Liver (tissue), 9 donors: ENCODE measurements around the gene SLC25A21. TPM values are rescaled to one million over a fixed set of nuclear protein-coding genes. Genes with fewer than 3 reads are reported as not detected.

Experiments used
- DNase-seq: peaks from one replicate; pipeline ENCODE4 v3.0.0-alpha.2; 2017; ENCODE audit warnings: low spot score
- H3K27ac ChIP-seq, 2 donors: one replicate each; pipeline ENCODE4 v1.7.0; 2013; ENCODE audit warnings: inconsistent platforms in 2 of 2, low read length in 2 of 2, control low read depth in 1 of 2, low read depth in 1 of 2, mild to moderate bottlenecking in 1 of 2
- H3K27me3 ChIP-seq, 4 donors: one replicate each; pipeline versions ENCODE4 v1.6.1 to v1.7.0; 2013; ENCODE audit warnings: low read length in 3 of 4, inconsistent platforms in 1 of 4, mild to moderate bottlenecking in 1 of 4, moderate library complexity in 1 of 4; ENCODE audit not compliant: control insufficient read depth in 4 of 4, insufficient read depth in 4 of 4
- H3K36me3 ChIP-seq, 4 donors: one replicate each; pipeline versions ENCODE4 v1.6.1 to v1.7.0; 2013; ENCODE audit warnings: low read length in 3 of 4, mild to moderate bottlenecking in 3 of 4, low read depth in 1 of 4, moderate library complexity in 1 of 4; ENCODE audit not compliant: control insufficient read depth in 4 of 4, insufficient read depth in 3 of 4
- H3K4me1 ChIP-seq, 4 donors: one replicate each; pipeline versions ENCODE4 v1.6.1 to v1.7.0; 2013; ENCODE audit warnings: low read length in 3 of 4, mild to moderate bottlenecking in 3 of 4, moderate library complexity in 1 of 4; ENCODE audit not compliant: control insufficient read depth in 4 of 4, insufficient read depth in 4 of 4
- H3K4me3 ChIP-seq, 3 donors: one replicate each; pipeline versions ENCODE4 v1.6.1 to v1.7.0; 2013; ENCODE audit warnings: low read length in 3 of 3, control low read depth in 1 of 3, low read depth in 1 of 3, mild to moderate bottlenecking in 1 of 3
- H3K9ac ChIP-seq, 2 donors: one replicate each; pipeline ENCODE4 v1.7.0; 2013; ENCODE audit warnings: low read length in 2 of 2, mild to moderate bottlenecking in 2 of 2, moderate library complexity in 2 of 2, control low read depth in 1 of 2, low read depth in 1 of 2
- H3K9me3 ChIP-seq, 4 donors: one replicate each; pipeline versions ENCODE4 v1.6.1 to v1.7.0; 2013; ENCODE audit warnings: low read length in 3 of 4; ENCODE audit not compliant: control insufficient read depth in 4 of 4
- EGR1 ChIP-seq, 2 donors: IDR thresholded peaks; 2 replicates each; pipeline ENCODE4 v1.6.1; 2016 to 2018; ENCODE audit warnings: antibody characterized with exemption in 2 of 2, low read depth in 2 of 2
- FOXA1 ChIP-seq: IDR thresholded peaks from 2 replicates; pipeline ENCODE4 v1.6.1; 2016; ENCODE audit warnings: antibody characterized with exemption
- FOXA2 ChIP-seq: IDR thresholded peaks from 2 replicates; pipeline ENCODE4 v1.6.1; 2016; ENCODE audit warnings: antibody characterized with exemption
- GABPA ChIP-seq, 2 donors: IDR thresholded peaks in 1 of 2; conservative IDR thresholded peaks in 1 of 2; 2 replicates each; pipeline ENCODE4 v1.6.1; 2016; ENCODE audit warnings: antibody characterized with exemption in 2 of 2, mild to moderate bottlenecking in 1 of 2, moderate library complexity in 1 of 2
- HNF4A ChIP-seq, 2 donors: conservative IDR thresholded peaks; 2 replicates each; pipeline ENCODE4 v1.6.1; 2016; ENCODE audit warnings: antibody characterized with exemption in 2 of 2, mild to moderate bottlenecking in 2 of 2
- HNF4G ChIP-seq: IDR thresholded peaks from 2 replicates; pipeline ENCODE4 v1.6.1; 2016; ENCODE audit warnings: antibody characterized with exemption
- JUND ChIP-seq, 2 donors: IDR thresholded peaks; 2 replicates each; pipeline ENCODE4 v1.6.1; 2016; ENCODE audit warnings: antibody characterized with exemption in 2 of 2
- NR2F2 ChIP-seq: IDR thresholded peaks from 2 replicates; pipeline ENCODE4 v1.6.1; 2016; ENCODE audit warnings: antibody characterized with exemption
- RAD21 ChIP-seq, 2 donors: IDR thresholded peaks; 2 replicates each; pipeline ENCODE4 v1.6.1; 2016; ENCODE audit warnings: antibody characterized with exemption in 2 of 2, mild to moderate bottlenecking in 2 of 2
- RXRA ChIP-seq, 2 donors: IDR thresholded peaks; 2 replicates each; pipeline ENCODE4 v1.6.1; 2017 to 2018; ENCODE audit warnings: antibody characterized with exemption in 2 of 2, mild to moderate bottlenecking in 1 of 2
- SP1 ChIP-seq: IDR thresholded peaks from 2 replicates; pipeline ENCODE4 v1.6.1; 2018; ENCODE audit warnings: antibody characterized with exemption, mild to moderate bottlenecking
- TAF1 ChIP-seq: conservative IDR thresholded peaks from 2 replicates; pipeline ENCODE4 v1.6.1; 2016; ENCODE audit warnings: antibody characterized with exemption, mild to moderate bottlenecking
- YY1 ChIP-seq: IDR thresholded peaks from 2 replicates; pipeline ENCODE4 v1.6.1; 2016; ENCODE audit warnings: antibody characterized with exemption, mild to moderate bottlenecking
- WGBS: extraction: QIAGEN DNeasy Blood & Tissue Kit; methylation state at CpG from one replicate; pipeline ENCODE4 v1.1.7; 2013; 5-methylcytosine and 5-hydroxymethylcytosine counted together
- polyA plus RNA-seq, 2 donors: library from polyadenylated mRNA; stranded (reverse) in 1 of 2; unstranded in 1 of 2; fragments of 200-250 nt in 1 of 2; fragments of >200 nt in 1 of 2; fragmentation: Nextera tagmentation in 1 of 2; extraction: Ambion mirVana in 1 of 2; gene quantifications; one replicate each; pipeline versions ENCODE4 v1.2.1 to v1.2.3, GENCODE V29; 2013 to 2015
- total RNA-seq, 2 donors: library from RNA; depleted of rRNA; stranded (reverse); fragments of >200 nt; gene quantifications; one replicate each; pipeline ENCODE4 v1.2.3, GENCODE V29; 2014
- TF ChIP-seq, protein P1 (sequence below): fragments of 150-350 bp; IDR thresholded peaks from 2 replicates; pipeline ENCODE4 v1.5.1; 2017; ENCODE audit warnings: improper control_type of control experiment, low read depth, low read length; ENCODE audit not compliant: missing input control
- TF ChIP-seq, protein P2 (sequence below): IDR thresholded peaks from 2 replicates; pipeline ENCODE4 v1.6.1; 2016; ENCODE audit warnings: antibody characterized with exemption
- TF ChIP-seq, protein P3 (sequence below): IDR thresholded peaks from 2 replicates; pipeline ENCODE4 v1.6.1; 2016; ENCODE audit warnings: antibody characterized with exemption
- TF ChIP-seq, protein P4 (sequence below): IDR thresholded peaks from 2 replicates; pipeline ENCODE4 v1.6.1; 2016; ENCODE audit warnings: antibody characterized with exemption
- TF ChIP-seq, protein P5 (sequence below): IDR thresholded peaks from 2 replicates; pipeline ENCODE4 v1.6.1; 2016; ENCODE audit warnings: antibody characterized with exemption, mild to moderate bottlenecking
- donor health status: healthy.
- donor health status: healthy.
- donor health status: healthy.
- donor health status: healthy.
- donor health status: healthy.

Gene SLC25A21
- total and polyA plus RNA-seq, 4 donors = 0.13 to 24.3 (median 0.23) TPM

DNA sequence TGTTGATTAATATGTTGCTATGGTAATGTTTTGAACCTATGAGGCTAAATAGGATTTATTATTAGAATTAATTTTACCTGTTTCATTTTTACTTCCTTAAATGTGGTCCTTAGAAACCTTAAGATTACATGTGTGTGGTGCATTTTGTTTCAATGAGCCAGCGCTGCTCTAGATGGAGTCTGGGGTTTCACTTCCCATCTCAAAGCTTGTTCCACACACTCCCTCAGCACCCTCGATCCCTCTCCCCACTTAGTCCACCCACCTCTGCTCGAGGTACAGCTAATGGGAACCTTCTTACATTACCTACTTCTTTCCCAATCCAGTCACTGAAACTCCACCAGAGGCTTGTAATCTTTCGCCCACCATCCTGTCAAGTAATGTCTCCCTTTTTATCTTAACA lies 305.5 kb downstream of the SLC25A21 start:
- H3K9ac ChIP-seq = no peak overlapping the region

More for the DNA sequence above, 305.5 kb downstream of the SLC25A21 start:
- 82% methylated on average over 4 of the region's 4 CpGs for WGBS
- Histone ChIP-seq H3K4me1 (no peaks in the 10 kb centered on the region), H3K27me3 (no peaks in the 10 kb centered on the region), H3K9me3 (peaks cover 0 to 5% (median 0%) of the 10 kb centered on the region in 4 donors), H3K4me3 (no peak overlapping the region), H3K27ac (no peak overlapping the region), H3K36me3 (no peaks in the 10 kb centered on the region)
- TF ChIP-seq RAD21 (IDR thresholded peaks at IDR 0.05) (no peak), RXRA (IDR thresholded peaks at IDR 0.05) (no peak), GABPA (IDR thresholded peaks at IDR 0.05 in 1 of 2, conservative IDR thresholded peaks at IDR 0.05 in 1 of 2) (no peak), NR2F2 (no peak), HNF4A (conservative IDR thresholded peaks at IDR 0.05) (no peak), EGR1 (IDR thresholded peaks at IDR 0.05; ENCODE audit: low read depth in 2 of 2) (no peak), FOXA2 (no peak), TAF1 (no peak), YY1 (no peak), FOXA1 (no peak), JUND (IDR thresholded peaks at IDR 0.05) (no peak), HNF4G (no peak), SP1 (no peak)
- TF ChIP-seq, protein P1, sequence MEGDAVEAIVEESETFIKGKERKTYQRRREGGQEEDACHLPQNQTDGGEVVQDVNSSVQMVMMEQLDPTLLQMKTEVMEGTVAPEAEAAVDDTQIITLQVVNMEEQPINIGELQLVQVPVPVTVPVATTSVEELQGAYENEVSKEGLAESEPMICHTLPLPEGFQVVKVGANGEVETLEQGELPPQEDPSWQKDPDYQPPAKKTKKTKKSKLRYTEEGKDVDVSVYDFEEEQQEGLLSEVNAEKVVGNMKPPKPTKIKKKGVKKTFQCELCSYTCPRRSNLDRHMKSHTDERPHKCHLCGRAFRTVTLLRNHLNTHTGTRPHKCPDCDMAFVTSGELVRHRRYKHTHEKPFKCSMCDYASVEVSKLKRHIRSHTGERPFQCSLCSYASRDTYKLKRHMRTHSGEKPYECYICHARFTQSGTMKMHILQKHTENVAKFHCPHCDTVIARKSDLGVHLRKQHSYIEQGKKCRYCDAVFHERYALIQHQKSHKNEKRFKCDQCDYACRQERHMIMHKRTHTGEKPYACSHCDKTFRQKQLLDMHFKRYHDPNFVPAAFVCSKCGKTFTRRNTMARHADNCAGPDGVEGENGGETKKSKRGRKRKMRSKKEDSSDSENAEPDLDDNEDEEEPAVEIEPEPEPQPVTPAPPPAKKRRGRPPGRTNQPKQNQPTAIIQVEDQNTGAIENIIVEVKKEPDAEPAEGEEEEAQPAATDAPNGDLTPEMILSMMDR = no peak
- TF ChIP-seq, protein P2, sequence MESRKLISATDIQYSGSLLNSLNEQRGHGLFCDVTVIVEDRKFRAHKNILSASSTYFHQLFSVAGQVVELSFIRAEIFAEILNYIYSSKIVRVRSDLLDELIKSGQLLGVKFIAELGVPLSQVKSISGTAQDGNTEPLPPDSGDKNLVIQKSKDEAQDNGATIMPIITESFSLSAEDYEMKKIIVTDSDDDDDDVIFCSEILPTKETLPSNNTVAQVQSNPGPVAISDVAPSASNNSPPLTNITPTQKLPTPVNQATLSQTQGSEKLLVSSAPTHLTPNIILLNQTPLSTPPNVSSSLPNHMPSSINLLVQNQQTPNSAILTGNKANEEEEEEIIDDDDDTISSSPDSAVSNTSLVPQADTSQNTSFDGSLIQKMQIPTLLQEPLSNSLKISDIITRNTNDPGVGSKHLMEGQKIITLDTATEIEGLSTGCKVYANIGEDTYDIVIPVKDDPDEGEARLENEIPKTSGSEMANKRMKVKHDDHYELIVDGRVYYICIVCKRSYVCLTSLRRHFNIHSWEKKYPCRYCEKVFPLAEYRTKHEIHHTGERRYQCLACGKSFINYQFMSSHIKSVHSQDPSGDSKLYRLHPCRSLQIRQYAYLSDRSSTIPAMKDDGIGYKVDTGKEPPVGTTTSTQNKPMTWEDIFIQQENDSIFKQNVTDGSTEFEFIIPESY = no peak
- TF ChIP-seq, protein P3, sequence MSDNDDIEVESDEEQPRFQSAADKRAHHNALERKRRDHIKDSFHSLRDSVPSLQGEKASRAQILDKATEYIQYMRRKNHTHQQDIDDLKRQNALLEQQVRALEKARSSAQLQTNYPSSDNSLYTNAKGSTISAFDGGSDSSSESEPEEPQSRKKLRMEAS = no peak
- TF ChIP-seq, protein P4, sequence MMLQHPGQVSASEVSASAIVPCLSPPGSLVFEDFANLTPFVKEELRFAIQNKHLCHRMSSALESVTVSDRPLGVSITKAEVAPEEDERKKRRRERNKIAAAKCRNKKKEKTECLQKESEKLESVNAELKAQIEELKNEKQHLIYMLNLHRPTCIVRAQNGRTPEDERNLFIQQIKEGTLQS = no peak
- TF ChIP-seq, protein P5, sequence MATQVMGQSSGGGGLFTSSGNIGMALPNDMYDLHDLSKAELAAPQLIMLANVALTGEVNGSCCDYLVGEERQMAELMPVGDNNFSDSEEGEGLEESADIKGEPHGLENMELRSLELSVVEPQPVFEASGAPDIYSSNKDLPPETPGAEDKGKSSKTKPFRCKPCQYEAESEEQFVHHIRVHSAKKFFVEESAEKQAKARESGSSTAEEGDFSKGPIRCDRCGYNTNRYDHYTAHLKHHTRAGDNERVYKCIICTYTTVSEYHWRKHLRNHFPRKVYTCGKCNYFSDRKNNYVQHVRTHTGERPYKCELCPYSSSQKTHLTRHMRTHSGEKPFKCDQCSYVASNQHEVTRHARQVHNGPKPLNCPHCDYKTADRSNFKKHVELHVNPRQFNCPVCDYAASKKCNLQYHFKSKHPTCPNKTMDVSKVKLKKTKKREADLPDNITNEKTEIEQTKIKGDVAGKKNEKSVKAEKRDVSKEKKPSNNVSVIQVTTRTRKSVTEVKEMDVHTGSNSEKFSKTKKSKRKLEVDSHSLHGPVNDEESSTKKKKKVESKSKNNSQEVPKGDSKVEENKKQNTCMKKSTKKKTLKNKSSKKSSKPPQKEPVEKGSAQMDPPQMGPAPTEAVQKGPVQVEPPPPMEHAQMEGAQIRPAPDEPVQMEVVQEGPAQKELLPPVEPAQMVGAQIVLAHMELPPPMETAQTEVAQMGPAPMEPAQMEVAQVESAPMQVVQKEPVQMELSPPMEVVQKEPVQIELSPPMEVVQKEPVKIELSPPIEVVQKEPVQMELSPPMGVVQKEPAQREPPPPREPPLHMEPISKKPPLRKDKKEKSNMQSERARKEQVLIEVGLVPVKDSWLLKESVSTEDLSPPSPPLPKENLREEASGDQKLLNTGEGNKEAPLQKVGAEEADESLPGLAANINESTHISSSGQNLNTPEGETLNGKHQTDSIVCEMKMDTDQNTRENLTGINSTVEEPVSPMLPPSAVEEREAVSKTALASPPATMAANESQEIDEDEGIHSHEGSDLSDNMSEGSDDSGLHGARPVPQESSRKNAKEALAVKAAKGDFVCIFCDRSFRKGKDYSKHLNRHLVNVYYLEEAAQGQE = no peak
- no peak for DNase-seq
